Measurements from ENCODE around the gene DCAF16.

DNA sequence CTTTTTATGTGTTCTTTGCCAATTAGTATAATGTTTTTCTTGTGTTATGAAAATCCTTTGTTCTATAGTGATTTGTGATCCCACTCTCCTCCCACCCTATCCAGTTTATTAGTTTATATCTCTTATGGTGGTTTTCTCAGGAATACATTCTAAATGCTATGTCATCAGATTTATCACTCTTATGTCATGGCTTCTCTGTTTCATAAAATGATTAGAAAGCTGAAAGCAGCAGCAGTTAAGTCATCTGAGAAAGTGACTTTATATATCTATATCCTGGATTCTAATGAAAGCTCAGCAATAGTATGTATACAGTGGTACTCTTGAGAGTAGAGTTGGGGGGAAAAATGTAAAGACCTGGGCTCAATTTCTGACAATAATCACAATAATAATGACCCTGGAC, 41.4 kb upstream of the DCAF16 start:
- no peak for TF ChIP-seq CTCF (IDR thresholded peaks at IDR 0.05; ENCODE audit: low read depth, low read length)
- no peak for TF ChIP-seq EZH2phosphoT487 (IDR thresholded peaks at IDR 0.05; ENCODE audit: low read depth)

Measured in OCI-LY3 (cell line).